Renal cortex interstitium (tissue), 11 donors: ENCODE results near the gene SAXO1. TPM values are rescaled to one million over a fixed set of nuclear protein-coding genes. Genes with fewer than 3 reads are reported as not detected.

Experiments used
- DNase-seq, 11 donors: peaks; one replicate each; pipeline ENCODE4 v3.0.0-alpha.2; 2013; ENCODE audit warnings: low read depth in 9 of 11, low spot score in 4 of 11; ENCODE audit errors: extremely low read depth in 1 of 11
- polyA plus RNA-seq, 3 donors: library from polyadenylated mRNA; unstranded; fragments of 120-200 nt; gene quantifications; one replicate each; pipeline ENCODE4 v1.2.1, GENCODE V29; 2013; ENCODE audit not compliant: insufficient read length in 3 of 3

The SAXO1 gene
- polyA plus RNA-seq, 3 donors = 0.09 to 0.29 (median 0.19) TPM

GRCh38 chr9:18896531-18897179 is 136.4 kb downstream of the SAXO1 start:
- DNase-seq = no peak

- no peak for DNase-seq
Observed at GRCh38 chr9:18896004-18896403, 137.0 kb downstream of the SAXO1 start.

GRCh38 chr9:18893491-18893890 is 139.5 kb downstream of the SAXO1 start:
- DNase-seq = no peak

- no peak for DNase-seq
Observed at GRCh38 chr9:18893046-18893445, 140.0 kb downstream of the SAXO1 start.

DNA sequence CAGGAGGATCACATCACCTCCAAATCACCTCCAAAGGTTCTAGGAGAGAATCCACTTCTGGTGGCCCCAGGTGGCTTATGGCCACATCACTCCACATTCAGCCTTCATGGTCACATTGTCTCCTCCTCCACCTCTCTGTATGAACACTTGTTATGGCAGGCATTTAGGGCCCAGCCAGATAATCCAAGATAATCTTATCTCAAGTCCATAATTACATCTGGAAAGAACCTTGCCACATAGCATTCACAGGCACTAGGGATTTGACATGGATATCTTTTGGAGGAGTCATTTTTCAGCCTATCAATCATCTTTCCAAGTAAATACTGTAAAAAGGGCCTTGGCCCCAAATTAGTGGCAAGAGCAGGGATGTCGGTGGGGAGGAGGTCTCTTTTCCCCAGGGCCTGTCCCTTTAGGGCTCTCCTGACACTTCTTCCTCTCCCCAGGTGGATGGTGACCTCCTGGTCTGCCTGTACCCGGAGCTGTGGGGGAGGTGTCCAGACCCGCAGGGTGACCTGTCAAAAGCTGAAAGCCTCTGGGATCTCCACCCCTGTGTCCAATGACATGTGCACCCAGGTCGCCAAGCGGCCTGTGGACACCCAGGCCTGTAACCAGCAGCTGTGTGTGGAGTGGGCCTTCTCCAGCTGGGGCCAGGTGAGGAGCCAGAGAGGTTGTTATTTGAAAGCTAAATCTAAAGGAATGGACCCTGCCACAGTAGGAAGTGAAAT is 140.9 kb downstream of the SAXO1 start:
- no peak for DNase-seq

GRCh38 chr9:18890372-18890771 is 142.6 kb downstream of the SAXO1 start:
- no peak for DNase-seq

- DNase-seq = no peak
Observed at GRCh38 chr9:18889550-18889949, 143.5 kb downstream of the SAXO1 start.

- no peak for DNase-seq
Observed at GRCh38 chr9:18888290-18888689, 144.7 kb downstream of the SAXO1 start.

- no peak for DNase-seq
Observed at GRCh38 chr9:18887546-18887945, 145.5 kb downstream of the SAXO1 start.

GRCh38 chr9:18881758-18882157 is 151.3 kb downstream of the SAXO1 start:
- no peak for DNase-seq

DNA sequence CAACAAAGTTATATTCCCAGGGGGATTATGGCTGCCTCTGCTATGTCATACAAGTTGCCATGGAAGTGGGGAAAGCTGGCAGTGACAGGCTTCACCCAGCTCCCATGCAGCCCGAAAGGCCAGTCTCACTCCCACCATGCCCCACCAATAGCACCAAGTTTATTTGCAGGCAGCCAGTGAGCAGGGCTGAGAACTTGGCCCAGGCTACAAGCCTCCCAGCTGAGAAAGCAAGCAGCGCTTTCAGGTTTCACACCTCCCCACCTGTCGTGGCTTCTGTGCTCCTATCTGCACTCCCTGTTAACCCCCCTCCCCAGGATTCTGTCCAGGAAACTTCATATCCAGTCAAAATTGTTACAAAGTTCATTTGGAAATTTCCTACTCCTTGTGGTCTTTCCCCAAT is 155.0 kb downstream of the SAXO1 start:
- no peak for DNase-seq

Other genes starting within 250 kb of the SAXO1 start
- 100 to 1,000 TPM in 2 of 3 donors, 10 to 100 TPM in 1; 95.1 to 111 (median 110) TPM for gene RRAGA, start 16.2 kb upstream of the SAXO1 start, polyA plus RNA-seq
- gene HAUS6, start 69.7 kb upstream of the SAXO1 start, polyA plus RNA-seq = 10 to 100 TPM; 17.9 to 23.0 (median 20.7) TPM
- gene PLIN2, start 94.3 kb upstream of the SAXO1 start, polyA plus RNA-seq = 100 to 1,000 TPM; 104 to 128 (median 116) TPM
- 10 to 100 TPM; 42.3 to 52.6 (median 50.5) TPM for gene DENND4C, start 197.5 kb upstream of the SAXO1 start, polyA plus RNA-seq